Endothelial cell (in vitro differentiated cells): ENCODE data around the gene OTC. TPM values are rescaled to one million over a fixed set of nuclear protein-coding genes. Genes with fewer than 3 reads are reported as not detected.

Experiments
- DNase-seq: peaks from one replicate; pipeline ENCODE4 v3.0.0; 2021; ENCODE audit warnings: low spot score
- H3K27ac Mint-ChIP-seq: one replicate; pipeline ENCODE4 v1.8.0; 2021; ENCODE audit warnings: mixed read lengths, inconsistent platforms; ENCODE audit not compliant: unreplicated experiment
- H3K27me3 Mint-ChIP-seq: one replicate; pipeline ENCODE4 v1.8.0; 2021; ENCODE audit warnings: mild to moderate bottlenecking, moderate library complexity, mixed read lengths, inconsistent platforms; ENCODE audit not compliant: unreplicated experiment
- H3K36me3 Mint-ChIP-seq: one replicate; pipeline ENCODE4 v1.8.0; 2021; ENCODE audit warnings: mild to moderate bottlenecking, low read depth, mixed read lengths, inconsistent platforms; ENCODE audit not compliant: unreplicated experiment
- H3K4me1 Mint-ChIP-seq: one replicate; pipeline ENCODE4 v1.8.0; 2021; ENCODE audit warnings: mild to moderate bottlenecking, mixed read lengths, inconsistent platforms; ENCODE audit not compliant: unreplicated experiment
- H3K4me3 Mint-ChIP-seq: one replicate; pipeline ENCODE4 v1.8.0; 2021; ENCODE audit warnings: mild to moderate bottlenecking, mixed read lengths, inconsistent platforms; ENCODE audit not compliant: unreplicated experiment
- H3K9me3 Mint-ChIP-seq: one replicate; pipeline ENCODE4 v1.8.0; 2021; ENCODE audit warnings: mixed read lengths, inconsistent platforms; ENCODE audit not compliant: unreplicated experiment
- total RNA-seq: library from RNA; stranded (reverse); fragmentation: NEBNext Ultra II Directional; extraction: Animal tissue kit (Norgen Biotek cat#: 25700); gene quantifications from one replicate; pipeline ENCODE4 v1.2.1, GENCODE V29; 2021; ENCODE audit not compliant: unreplicated experiment
- TF ChIP-seq, protein P1 (sequence below): fragments of 200-600 bp; sonication (generic); IDR thresholded peaks from one replicate; pipeline ENCODE4 v1.5.0; 2021; ENCODE audit warnings: antibody characterized with exemption; ENCODE audit not compliant: unreplicated experiment

OTC gene
- total RNA-seq, 1 donor from 2014 or later: not detected

GRCh38 chrX:38313190-38313589 is 39.2 kb upstream of the OTC start:
- TF ChIP-seq, protein P1, sequence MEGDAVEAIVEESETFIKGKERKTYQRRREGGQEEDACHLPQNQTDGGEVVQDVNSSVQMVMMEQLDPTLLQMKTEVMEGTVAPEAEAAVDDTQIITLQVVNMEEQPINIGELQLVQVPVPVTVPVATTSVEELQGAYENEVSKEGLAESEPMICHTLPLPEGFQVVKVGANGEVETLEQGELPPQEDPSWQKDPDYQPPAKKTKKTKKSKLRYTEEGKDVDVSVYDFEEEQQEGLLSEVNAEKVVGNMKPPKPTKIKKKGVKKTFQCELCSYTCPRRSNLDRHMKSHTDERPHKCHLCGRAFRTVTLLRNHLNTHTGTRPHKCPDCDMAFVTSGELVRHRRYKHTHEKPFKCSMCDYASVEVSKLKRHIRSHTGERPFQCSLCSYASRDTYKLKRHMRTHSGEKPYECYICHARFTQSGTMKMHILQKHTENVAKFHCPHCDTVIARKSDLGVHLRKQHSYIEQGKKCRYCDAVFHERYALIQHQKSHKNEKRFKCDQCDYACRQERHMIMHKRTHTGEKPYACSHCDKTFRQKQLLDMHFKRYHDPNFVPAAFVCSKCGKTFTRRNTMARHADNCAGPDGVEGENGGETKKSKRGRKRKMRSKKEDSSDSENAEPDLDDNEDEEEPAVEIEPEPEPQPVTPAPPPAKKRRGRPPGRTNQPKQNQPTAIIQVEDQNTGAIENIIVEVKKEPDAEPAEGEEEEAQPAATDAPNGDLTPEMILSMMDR: no peak
- DNase-seq: no peak
- H3K4me3 Mint-ChIP-seq: no peak overlapping the region
- no peaks in the 10 kb centered on the region for H3K4me1 Mint-ChIP-seq
- H3K27me3 Mint-ChIP-seq: peaks cover 3% of the 10 kb centered on the region
- peaks cover 7% of the 10 kb centered on the region for H3K36me3 Mint-ChIP-seq
- no peaks in the 10 kb centered on the region for H3K9me3 Mint-ChIP-seq
- H3K27ac Mint-ChIP-seq: no peak overlapping the region

GRCh38 chrX:38315186-38315585 is 37.2 kb upstream of the OTC start:
- no peak for DNase-seq
- Mint-ChIP-seq H3K4me1 (peaks cover 3% of the 10 kb centered on the region), H3K27me3 (peaks cover 4% of the 10 kb centered on the region), H3K36me3 (peaks cover 7% of the 10 kb centered on the region), H3K27ac (no peak overlapping the region), H3K9me3 (no peaks in the 10 kb centered on the region), H3K4me3 (no peak overlapping the region)
- TF ChIP-seq, protein P1: no peak

DNA sequence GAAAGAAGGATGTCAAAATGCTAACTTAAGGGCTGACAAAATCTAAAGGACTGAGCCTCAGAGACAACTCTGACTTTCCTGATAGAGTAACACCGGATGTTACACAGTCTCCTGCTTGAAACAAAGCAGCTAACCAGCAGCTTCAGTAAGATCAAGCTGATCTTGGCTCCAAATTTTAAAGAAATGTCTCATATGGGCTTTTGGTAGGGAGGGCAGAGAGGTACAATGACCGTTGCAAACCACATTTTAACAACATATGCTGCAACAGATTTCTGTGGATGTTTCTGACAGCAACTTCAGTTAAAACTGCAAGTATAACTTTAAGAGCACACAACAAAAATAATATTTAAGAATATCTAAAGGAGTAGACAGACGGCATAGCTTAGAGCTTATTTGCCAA is 34.2 kb upstream of the OTC start:
- TF ChIP-seq, protein P1: no peak
- Mint-ChIP-seq H3K4me3 (no peak overlapping the region), H3K27me3 (peaks cover 4% of the 10 kb centered on the region), H3K27ac (no peak overlapping the region), H3K36me3 (peaks cover 10% of the 10 kb centered on the region), H3K9me3 (no peaks in the 10 kb centered on the region), H3K4me1 (peaks cover 6% of the 10 kb centered on the region)
- DNase-seq: no peak

DNA sequence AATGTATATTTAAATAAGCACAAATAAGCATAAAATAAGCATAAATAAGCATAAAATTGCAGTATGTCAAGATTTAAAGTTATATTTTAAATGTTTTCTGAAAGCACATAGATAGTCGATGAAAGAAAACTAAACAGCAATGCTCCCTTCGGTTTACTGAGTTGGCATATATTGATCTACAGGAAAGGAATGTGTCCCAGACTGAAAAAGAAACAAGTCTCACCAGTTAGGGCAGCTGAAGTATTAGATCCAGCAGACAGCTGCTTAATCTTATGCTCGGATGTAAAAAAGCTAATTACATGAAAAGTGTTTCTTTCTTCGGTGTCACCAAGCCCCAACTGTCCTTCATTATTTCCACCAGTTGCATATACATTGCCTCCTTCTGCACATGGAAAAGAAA is 33.8 kb upstream of the OTC start:
- Mint-ChIP-seq H3K4me3 (no peak overlapping the region), H3K27ac (no peak overlapping the region), H3K9me3 (no peaks in the 10 kb centered on the region), H3K4me1 (peaks cover 6% of the 10 kb centered on the region), H3K27me3 (peaks cover 4% of the 10 kb centered on the region), H3K36me3 (peaks cover 10% of the 10 kb centered on the region)
- TF ChIP-seq, protein P1: no peak
- DNase-seq: no peak

- H3K27me3 Mint-ChIP-seq: peaks cover 1% of the 10 kb centered on the region
- H3K4me1 Mint-ChIP-seq: peaks cover 10% of the 10 kb centered on the region
Measured at GRCh38 chrX:38320819-38321218, 31.6 kb upstream of the OTC start.

More at GRCh38 chrX:38320819-38321218, 31.6 kb upstream of the OTC start:
- Mint-ChIP-seq H3K9me3 (no peaks in the 10 kb centered on the region), H3K4me3 (no peak overlapping the region), H3K27ac (no peak overlapping the region), H3K36me3 (peaks cover 3% of the 10 kb centered on the region)
- TF ChIP-seq, protein P1: no peak
- no peak for DNase-seq
